ENCODE results near the gene ASCL4. TPM values are rescaled to one million over a fixed set of nuclear protein-coding genes. Genes with fewer than 3 reads are reported as not detected.

The ASCL4 gene
- total RNA-seq, 4 donors from 2014 or later, result 0.13 TPM; not detected in 3

GRCh38 chr12:107803092-107803491 is 28.6 kb downstream of the ASCL4 start:
- intact Hi-C loops (cut with DNase I; ENCODE audit: low total_unique reads), result no loop called here
- 27 to 54% methylated on average over 3 of the region's 3 CpGs for WGBS, 2 donors
- no peak overlapping the region for H3K4me3 ChIP-seq (ENCODE audit: low read depth, poor library complexity, severe bottlenecking)
- DNase-seq (ENCODE audit: low spot score in 2 of 2), result no peak
- TF ChIP-seq CTCF (IDR thresholded peaks at IDR 0.05) (no peak), POLR2A (IDR thresholded peaks at IDR 0.05) (no peak)

- WGBS, 2 donors, result 82 to 88% methylated on average over 12 to 19 of the region's 22 CpGs
- intact Hi-C loops (cut with DNase I; ENCODE audit: low total_unique reads), result no loop called here
- H3K4me3 ChIP-seq (ENCODE audit: low read depth, poor library complexity, severe bottlenecking), result no peak overlapping the region
- TF ChIP-seq POLR2A (IDR thresholded peaks at IDR 0.05), result no peak
- TF ChIP-seq CTCF (IDR thresholded peaks at IDR 0.05), result no peak
- DNase-seq (ENCODE audit: low spot score in 2 of 2), result peak in 1 of 2 donors; percentile 54
These were observed 31.1 kb downstream of the ASCL4 start for GRCh38 chr12:107805488-107806180.

GRCh38 chr12:107807471-107808150 is 33.1 kb downstream of the ASCL4 start:
- H3K4me3 ChIP-seq (ENCODE audit: low read depth, poor library complexity, severe bottlenecking), result no peak overlapping the region
- intact Hi-C loops (cut with DNase I; ENCODE audit: low total_unique reads), result no loop called here
- 25 to 70% methylated on average over 3 of the region's 3 CpGs for WGBS, 2 donors
- DNase-seq (ENCODE audit: low spot score in 2 of 2), result peak in 1 of 2 donors; percentile 66
- no peak for TF ChIP-seq CTCF (IDR thresholded peaks at IDR 0.05)
- TF ChIP-seq POLR2A (IDR thresholded peaks at IDR 0.05), result no peak

DNA sequence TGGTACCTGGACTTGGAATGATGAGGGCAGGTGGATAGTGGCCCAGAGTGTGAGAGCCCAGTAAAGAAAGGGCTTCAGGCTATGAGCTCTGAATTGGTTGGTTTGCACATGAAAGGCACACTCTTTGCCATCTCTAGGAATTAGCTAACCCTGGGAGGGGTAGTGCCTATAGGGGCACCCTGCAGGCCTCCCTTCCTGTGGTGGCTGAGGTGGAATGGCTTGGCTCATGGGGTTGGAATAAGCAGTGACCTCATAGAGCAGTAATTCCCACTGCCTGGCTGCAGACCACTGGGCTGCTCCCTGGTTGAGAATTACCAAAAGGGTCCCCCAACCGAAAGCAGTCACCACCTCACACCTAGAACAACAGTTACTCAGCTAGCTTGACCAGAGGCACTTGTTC is 42.7 kb downstream of the ASCL4 start:
- H3K4me3 ChIP-seq (ENCODE audit: low read depth, poor library complexity, severe bottlenecking), result no peak overlapping the region
- no peak for DNase-seq (ENCODE audit: low spot score in 2 of 2)
- WGBS, 2 donors, result 80 to 89% methylated on average over 1 of the region's 1 CpG
- intact Hi-C loops (cut with DNase I; ENCODE audit: low total_unique reads), result no loop called here
- TF ChIP-seq CTCF (IDR thresholded peaks at IDR 0.05) (no peak), POLR2A (IDR thresholded peaks at IDR 0.05) (no peak)

DNA sequence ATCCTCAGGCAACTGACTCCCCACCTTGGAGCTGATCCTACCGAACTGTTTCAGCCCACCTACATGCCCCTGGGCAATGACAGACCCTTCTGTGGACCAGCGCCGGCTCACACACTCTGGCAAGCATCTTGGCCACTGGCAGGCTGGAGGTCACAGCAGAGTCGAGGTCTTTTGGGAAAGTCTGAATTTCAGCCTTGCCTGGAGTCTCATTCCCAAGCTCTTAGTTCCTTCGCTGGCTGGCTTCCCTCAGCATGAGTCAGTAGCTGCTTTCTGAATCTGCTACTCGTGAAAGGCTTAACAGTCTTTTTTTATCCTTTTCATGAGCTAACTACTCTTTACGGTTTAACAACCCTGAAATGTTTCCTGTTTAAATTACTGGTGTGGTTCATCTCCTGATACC is 44.5 kb downstream of the ASCL4 start:
- DNase-seq (ENCODE audit: low spot score in 2 of 2), result peak in 1 of 2 donors; percentile 54
- TF ChIP-seq CTCF (IDR thresholded peaks at IDR 0.05), result no peak
- TF ChIP-seq POLR2A (IDR thresholded peaks at IDR 0.05), result no peak
- H3K4me3 ChIP-seq (ENCODE audit: low read depth, poor library complexity, severe bottlenecking), result no peak overlapping the region
- intact Hi-C loops (cut with DNase I; ENCODE audit: low total_unique reads), result no loop called here
- WGBS, 2 donors, result 36 to 50% methylated on average over 7 of the region's 7 CpGs

All from lower leg skin (tissue), 4 donors.